GM18508 (cell line): ENCODE data around the gene ANKRD33.

Source experiments
- ATAC-seq: cut with Tn5 transposase; IDR thresholded peaks from one replicate; pipeline ENCODE4 v1.9.1; 2021; ENCODE audit warnings: moderate number of reproducible peaks; ENCODE audit not compliant: insufficient read depth, unreplicated experiment

Gene ANKRD33

GRCh38 chr12:51914034-51914923 lies 26.4 kb downstream of the ANKRD33 start:
- ATAC-seq, result no peak

GRCh38 chr12:51915003-51915625 lies 27.2 kb downstream of the ANKRD33 start:
- ATAC-seq, result no peak

- ATAC-seq, result no peak
Observed at GRCh38 chr12:51915951-51916350, 28.0 kb downstream of the ANKRD33 start.

- ATAC-seq, result no peak
Observed at GRCh38 chr12:51917041-51917590, 29.2 kb downstream of the ANKRD33 start.

GRCh38 chr12:51917746-51918453 lies 30.0 kb downstream of the ANKRD33 start:
- no peak for ATAC-seq

GRCh38 chr12:51920046-51920445 lies 32.1 kb downstream of the ANKRD33 start:
- ATAC-seq, result no peak

- ATAC-seq, result no peak
Observed at GRCh38 chr12:51921017-51921725, 33.3 kb downstream of the ANKRD33 start.

- no peak for ATAC-seq
Observed at GRCh38 chr12:51922146-51922545, 34.2 kb downstream of the ANKRD33 start.

GRCh38 chr12:51922762-51923505 lies 35.0 kb downstream of the ANKRD33 start:
- ATAC-seq, result no peak

- no peak for ATAC-seq
Observed at GRCh38 chr12:51923506-51924365, 35.8 kb downstream of the ANKRD33 start.

- ATAC-seq, result no peak
Observed at GRCh38 chr12:51924551-51925319, 36.8 kb downstream of the ANKRD33 start.

GRCh38 chr12:51925346-51926063 lies 37.6 kb downstream of the ANKRD33 start:
- no peak for ATAC-seq

GRCh38 chr12:51926064-51926632 lies 38.2 kb downstream of the ANKRD33 start:
- ATAC-seq, result no peak

- ATAC-seq, result no peak
Observed at GRCh38 chr12:51926718-51927117, 38.8 kb downstream of the ANKRD33 start.

GRCh38 chr12:51932218-51933076 lies 44.5 kb downstream of the ANKRD33 start:
- ATAC-seq, result no peak

- no peak for ATAC-seq
Observed at GRCh38 chr12:51934080-51934479, 46.2 kb downstream of the ANKRD33 start.
